GM19438 (cell line): ENCODE measurements around the gene ST3GAL4.
"Not testable (repeated sequence)": the region's sequence is repeated elsewhere in the genome, so short reads cannot be mapped to it uniquely, and the experiment has no call there.

Experiments used
- ATAC-seq: cut with Tn5 transposase; IDR thresholded peaks from one replicate; pipeline ENCODE4 v1.9.1; 2021; ENCODE audit warnings: low read depth; ENCODE audit not compliant: unreplicated experiment

The ST3GAL4 gene

DNA sequence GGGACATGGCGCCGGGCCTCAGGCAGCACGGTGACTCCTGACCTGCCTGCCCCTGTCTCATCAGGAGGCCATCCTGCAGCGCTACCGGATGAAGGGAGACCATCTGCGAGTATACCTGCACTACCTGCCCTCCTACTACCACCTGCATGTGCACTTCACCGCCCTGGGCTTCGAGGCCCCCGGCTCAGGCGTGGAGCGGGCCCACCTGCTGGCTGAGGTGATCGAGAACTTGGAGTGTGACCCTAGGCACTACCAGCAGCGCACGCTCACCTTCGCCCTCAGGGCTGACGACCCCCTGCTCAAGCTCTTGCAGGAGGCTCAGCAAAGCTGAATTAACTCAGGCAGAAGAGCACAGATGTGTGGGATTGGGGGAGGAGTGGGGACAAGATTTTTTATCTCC lies 10.2 kb upstream of the ST3GAL4 start:
- no peak for ATAC-seq

DNA sequence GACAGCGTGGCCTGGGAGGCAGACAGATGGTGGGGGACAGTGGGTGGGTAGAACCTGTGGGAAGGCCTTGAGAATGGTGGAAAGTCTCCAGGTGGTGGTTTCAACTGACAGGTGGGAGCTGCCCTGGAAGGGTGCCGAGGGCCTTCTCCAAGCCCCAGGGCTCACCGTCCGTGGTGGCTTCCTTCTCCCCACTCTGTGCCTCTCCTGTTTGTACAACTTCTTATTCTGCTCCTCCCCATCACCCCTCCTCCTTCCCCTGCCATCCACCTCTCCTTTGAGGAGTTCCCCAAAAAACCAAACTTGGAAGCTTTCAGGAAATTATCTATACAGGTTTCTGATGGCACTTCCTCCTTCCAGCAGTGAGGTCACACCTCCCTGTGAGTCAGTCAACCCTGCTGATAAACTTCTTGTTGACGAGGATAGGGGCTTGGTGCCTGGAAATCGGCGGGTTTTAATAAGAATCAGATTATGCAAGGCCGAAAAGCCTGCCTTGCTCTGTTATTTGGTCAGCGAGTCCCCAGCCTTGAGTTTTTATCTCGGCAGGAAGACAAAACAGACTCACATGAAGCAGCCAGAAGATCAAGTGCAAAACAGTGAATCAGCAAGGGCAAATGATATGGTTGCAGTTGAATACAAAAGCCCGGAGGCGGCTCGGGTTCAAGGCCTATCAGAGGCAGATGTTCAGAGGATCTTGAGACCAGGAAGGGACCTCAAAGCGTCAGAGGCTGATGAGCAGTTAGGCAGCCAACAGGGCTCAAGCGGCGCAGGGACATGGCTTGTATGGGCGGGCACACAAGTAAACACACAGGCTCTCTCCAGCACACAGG lies 9.5 kb upstream of the ST3GAL4 start:
- no peak for ATAC-seq

DNA sequence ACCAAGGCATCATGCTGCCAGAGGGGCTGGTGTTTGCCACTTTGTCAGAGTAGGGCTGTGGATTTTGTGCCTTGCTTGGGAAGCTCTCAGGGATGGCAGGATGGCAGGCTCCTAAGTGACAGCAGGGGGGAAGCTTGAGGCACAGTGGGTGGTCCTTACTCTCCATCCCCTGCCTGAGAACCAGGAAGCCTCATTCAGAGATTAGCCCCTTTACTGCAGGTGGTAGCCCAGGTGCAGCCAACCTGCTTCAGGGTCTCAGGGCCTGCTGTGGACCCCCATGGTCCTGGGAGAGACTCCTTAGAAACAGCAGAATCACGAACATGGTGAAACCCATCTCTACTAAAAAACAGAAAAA lies 8.9 kb upstream of the ST3GAL4 start:
- no peak for ATAC-seq

DNA sequence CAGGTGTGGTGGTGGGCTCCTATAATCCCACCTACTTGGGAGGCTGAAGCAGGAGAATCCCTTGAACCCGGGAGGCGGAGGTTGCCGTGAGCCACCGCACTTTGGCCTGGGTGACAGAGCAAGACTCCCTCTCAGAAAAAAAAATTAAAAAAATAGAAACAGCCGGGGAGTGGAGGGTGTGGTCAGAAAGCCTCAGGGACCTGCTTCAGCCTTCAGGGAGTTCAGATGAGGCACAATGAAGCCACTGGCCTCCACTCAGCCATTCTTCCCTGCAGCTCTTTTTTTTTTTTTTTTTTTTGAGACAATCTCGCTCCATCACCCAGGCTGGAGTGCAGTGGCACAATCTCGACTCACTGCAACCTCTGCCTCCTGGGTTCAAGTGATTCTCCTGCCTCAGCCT lies 8.5 kb upstream of the ST3GAL4 start:
- not testable (repeated sequence) for ATAC-seq

DNA sequence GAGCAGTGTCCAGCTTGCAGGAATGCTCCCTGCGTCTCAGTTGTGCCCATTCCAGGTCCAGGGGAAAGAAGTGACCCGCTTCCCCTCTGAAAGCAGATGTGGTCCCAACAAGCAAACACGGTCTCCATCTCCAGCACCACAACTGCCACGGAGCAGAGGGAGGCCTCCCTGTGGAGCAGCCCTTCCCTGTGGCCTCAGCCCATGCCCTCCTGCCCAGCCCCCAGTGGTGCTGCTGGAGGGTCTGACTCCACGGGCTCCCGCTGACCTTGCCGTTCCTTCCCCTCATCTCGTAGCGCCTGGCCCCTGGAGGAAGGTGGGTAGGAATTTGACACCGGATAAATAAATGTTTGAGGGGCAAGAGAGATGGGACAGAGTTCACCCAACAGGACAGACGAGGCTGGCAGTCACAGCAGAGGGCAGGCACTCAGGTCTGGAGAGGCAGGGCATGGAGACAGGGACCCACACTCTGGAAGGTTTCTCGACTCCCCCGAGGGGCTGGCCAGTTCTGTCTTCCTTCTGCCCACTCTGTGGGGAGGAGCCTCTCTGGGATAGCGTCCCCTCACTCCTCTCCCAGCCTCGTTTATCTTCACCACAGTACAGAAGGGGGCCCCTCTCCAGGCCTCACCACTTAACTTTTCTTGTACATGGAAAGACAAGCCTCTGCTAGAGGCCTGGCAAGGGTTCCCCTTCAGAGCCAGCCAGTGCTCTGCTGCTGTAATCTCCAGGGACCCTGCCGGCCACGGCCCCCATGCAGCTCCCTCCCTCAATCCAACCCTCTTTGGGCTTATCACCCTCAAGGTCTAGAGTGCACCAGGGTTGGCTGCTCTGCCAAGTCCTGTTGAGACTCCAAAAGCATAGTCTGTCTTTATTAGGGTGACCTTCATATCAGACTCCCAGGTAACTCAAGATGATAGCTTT lies 7.5 kb upstream of the ST3GAL4 start:
- no peak for ATAC-seq

DNA sequence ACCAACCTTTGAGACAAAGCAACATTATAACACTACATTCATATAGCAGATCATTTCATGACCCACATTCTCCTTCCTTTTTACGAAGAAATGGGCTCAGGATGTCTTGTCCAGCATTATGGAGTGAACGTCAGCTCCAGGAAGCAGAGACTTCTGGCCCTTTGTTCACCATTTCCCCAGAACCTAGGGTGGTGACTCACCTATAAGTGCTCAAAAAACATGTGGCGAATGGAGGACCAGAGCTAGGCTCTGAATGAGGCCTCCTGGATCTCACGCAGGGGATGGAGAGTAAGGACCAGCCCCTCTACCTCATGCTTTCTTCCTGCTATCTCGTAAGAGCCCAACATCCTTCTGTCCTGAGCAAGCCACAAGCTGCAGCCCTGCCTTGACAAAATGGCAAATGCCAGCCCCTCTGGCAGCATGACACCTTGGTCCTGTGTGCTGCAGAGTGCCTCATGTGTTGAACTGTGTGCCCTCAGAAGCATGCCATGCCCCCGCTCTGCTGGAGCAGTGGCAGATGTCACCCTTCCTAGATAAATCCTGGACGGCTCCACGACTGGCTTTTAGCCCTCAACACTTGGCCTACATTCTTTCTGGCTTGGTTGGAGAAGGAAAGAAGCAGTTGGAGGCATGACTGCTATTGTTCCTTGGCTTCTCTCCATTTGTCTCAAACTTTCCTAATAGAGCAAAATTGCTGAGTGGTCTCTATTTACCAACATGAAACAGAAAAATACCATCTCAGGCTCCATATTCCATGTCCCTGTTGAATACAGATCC lies 6.5 kb upstream of the ST3GAL4 start:
- ATAC-seq = no peak

DNA sequence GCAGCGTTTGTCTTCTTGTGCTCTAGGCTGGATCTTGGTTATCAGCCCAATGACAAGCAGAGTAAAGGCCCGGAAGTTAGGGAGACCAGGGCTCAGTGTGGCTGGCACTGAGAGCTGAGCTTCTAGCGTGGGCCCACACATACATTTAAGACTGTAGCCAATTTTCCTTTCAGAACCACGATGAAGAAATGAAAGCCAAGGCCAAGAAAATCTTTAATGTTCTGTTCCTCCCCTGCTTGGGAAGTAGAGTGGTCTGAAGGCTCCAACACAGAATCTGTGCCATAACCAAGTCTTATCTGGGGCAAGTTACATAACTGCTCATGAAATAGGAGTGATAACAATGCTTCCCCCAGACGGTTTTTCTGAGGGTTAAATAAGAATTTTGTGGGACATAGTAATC lies 4.7 kb upstream of the ST3GAL4 start:
- no peak for ATAC-seq

DNA sequence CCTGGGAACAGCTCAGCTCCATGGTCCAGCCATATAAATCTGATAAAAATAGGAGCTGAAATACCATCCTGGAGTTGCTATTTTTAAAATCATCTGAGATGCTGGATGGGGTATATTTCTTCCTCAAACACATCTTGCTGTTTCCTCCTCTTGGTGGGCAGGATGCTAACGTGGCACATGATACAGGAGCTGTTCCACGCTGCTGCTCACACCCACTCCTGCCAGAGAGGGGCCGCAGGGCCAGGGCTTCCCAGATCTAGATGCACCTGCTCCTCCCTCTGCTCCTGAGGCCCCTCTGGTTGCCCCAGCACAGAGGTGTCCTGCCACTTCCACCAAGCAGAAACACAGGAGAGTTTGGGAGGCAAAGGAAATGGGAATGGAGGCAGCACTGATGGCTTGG lies 3.3 kb upstream of the ST3GAL4 start:
- ATAC-seq = no peak

DNA sequence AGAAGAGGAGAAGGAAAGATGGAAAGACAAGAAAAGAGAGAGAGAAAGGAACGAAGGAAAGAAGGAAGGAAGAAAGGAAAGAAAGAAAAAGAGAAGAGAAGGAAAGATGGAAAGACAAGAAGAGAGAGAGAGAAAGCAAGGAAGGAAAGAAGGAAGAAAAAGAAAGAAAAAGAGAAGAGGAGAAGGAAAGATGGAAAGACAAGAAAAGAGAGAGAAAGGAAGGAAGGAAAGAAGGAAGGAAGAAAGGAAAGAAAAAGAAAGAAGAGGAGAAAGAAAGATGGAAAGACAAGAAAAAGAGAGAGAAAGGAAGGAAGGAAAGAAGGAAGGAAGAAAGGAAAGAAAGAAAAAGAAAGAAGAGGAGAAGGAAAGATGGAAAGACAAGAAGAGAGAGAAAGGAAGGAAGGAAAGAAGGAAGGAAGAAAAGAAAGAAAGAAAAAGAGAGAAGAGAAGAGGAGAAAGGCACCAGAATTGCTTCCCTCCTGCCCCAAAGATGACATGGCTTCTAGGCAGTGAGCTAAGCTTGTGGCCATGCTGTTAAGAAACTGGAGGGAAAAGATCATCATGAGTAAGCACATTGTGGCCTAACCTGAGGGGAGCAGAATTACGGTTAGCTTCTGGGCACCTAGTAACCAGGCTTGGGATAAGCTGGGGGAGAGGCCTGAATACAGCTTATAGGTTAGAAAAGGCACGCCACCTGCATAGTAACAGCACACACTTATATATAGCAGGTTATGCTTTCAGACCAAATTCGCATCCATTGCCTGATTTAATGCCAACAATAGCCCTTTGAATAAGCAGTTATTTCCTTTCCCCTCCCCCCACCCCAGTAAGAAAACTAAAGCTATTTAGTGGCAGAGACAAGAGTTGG lies 2.3 kb upstream of the ST3GAL4 start:
- ATAC-seq = no peak

DNA sequence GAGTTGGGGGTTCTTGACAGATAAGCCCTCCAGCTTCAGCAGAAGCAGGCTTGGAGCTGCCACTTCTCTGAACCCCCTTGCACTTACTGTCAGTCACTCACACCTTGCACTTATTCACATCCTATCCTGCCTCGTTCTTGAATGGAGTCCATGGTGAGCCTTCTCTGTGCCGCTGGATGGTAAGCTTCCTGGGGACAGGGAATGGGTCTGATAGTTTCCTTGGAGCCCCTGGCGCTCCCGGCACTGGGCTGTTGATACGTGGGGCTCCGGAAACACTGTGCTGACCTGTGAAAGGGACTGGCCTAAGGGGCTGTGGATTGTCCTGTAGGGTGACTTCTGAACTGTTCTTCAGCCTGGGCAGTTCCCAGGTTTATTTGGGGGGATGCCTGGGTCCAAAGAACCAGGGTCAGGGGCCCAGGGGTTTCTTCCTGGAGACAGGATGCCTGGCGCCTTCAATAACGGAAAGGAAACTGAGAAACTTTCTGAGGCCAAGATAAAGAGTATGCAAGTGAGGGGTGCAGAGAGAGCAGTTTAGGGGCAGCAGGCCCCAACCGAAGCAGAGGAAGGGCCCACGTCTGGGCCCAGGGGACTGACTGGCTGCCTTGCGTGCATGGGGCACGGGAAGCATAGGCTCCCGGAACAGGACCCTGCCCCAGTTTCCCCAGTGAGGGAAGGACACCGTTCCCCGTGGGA lies 709 bp upstream of the ST3GAL4 start:
- ATAC-seq = peak; percentile 53

DNA sequence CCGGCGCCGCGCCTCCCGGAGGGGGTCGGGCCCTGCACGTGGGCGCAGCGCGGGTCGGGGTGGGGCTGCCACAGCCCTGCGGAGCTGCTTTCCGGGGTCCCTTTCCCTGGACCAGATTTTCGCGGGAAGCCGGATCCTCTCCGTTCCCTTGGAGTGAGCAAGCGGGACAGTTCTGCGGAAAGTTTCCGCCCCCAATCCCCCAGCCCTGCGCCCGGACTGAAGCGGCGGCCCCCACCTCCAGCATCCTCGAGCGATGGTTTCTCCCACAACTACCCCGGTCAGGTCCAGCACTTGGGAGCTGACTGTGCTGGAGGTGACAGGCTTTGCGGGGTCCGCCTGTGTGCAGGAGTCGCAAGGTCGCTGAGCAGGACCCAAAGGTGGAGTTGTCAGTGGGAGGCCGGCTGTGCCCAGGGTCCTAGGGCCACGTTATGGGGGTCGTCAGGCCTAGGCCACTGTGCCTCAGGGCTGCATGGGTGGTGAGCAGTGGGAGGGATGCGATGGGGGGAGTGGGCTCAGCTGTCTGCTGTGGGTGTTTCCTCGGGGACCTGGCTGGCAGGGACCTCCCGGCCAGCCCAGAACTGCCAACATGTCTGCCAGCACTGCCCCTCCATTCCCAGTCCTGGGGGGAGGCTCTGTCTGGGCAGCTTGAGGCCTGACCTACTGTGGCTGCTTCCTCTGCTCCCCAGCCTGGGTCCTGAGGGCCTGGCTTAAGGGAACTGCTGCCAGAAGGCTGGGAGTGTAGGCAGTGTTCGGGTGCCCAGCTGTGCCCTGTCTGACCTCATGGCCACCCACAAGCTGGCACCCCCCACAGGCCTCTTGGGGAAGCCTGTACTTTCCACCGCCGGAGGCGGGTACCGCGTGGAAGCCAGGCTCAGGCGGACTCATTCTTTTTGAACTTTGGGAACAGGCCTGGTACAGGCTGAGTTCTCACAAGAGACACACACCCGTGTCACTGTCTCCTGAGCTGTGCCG lies 726 bp downstream of the ST3GAL4 start:
- peak; percentile 4 for ATAC-seq

DNA sequence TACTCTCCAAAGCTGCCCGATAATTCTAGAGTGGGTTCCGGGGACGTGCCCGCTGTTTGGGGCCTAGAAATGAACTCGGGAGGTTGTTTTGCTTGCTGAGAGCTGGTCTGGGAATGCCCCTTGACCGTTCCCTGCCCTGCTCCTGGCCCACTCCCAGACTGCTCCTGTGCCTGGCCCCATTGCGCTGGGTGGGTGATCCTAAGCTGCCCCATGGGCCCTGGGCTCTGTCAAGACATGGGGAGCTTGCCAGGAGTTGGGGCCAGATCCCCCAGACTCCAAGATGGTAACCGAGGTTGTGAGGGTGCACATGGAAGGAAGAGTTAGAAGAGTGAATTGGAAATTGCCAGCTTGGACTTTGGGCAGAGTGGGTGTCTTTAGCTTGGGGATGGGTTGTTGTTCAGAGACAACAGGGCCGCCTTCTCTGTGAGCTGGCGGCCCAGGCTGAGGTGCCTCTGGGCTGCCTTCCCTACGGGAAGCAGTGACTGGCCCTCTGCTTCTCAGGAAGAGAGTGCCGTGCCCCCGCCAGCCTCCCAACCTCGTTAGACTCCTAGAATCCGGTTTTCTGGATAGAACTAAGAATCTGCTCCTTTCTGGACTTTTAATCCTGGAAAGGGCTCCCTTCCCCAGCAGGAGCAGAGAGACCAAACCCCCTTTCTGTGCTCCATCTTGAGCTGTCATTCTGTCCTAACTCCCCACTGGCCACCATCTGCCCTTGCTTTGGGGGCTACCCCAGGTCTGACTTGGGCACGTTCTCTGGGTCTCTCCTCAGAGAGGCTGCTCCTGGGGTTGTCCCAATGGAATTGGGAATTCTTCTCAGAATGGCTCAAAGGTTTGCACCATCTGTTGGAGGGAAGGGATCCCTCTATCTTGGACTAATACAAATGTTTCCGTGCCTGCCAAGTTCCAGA lies 1.8 kb downstream of the ST3GAL4 start:
- no peak for ATAC-seq

DNA sequence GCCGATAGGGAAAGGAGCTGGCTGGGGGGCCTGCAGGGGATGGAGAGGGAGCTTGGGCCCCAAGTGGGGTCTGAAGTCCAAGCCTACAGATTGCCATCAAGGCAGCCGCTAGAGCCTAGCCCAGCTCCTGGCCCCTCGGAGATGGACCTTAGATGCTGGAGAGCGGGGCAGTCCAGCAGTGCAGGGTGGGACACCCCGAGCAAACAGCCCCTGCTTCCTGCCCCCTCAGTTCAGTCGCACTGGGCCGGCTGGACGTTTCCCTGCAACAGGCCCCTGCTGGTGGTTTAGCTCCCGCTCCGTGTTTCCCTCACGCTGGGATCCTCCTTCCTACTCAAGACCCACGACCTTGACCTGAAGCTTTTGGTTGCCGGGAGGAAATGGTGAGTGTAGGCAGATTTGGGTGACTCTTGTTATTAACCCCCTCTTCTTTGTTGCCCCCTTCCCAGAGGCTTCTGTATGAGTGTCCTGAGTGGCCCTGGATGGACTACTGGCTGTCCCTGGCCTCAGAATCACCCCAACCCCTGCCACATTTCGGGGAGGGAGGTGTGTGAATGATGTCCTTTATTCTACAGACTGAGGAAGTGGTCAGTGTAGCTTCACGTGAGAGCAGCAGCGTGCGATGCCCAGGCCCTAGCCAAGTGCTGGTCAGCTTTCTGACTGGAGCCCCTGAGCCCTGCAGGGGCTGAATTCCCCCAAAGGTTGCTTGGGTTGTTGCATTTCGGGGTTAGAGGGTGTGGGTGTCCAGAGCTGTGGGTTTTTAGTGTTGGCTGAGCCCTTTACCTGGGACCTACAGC lies 2.7 kb downstream of the ST3GAL4 start:
- no peak for ATAC-seq

DNA sequence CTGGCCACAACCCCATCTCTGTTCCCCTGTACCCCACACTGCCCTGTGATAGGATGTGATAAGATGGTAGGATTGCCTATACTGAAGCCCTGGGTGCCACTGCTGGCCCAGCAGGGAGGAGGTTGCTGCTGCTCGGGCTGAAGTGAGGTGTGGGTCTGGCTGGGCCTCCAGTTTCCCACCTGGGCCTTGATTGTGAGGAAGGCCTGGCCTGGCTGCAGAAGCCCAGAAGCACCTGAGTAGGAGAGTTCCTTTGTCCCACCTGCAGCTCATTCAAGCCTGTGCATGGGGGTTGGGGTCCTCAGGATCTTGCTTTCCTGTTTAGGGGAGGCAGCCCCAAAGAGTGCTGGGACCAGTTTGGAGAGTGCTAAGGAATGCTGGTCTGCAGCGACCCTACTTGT lies 3.3 kb downstream of the ST3GAL4 start:
- no peak for ATAC-seq

DNA sequence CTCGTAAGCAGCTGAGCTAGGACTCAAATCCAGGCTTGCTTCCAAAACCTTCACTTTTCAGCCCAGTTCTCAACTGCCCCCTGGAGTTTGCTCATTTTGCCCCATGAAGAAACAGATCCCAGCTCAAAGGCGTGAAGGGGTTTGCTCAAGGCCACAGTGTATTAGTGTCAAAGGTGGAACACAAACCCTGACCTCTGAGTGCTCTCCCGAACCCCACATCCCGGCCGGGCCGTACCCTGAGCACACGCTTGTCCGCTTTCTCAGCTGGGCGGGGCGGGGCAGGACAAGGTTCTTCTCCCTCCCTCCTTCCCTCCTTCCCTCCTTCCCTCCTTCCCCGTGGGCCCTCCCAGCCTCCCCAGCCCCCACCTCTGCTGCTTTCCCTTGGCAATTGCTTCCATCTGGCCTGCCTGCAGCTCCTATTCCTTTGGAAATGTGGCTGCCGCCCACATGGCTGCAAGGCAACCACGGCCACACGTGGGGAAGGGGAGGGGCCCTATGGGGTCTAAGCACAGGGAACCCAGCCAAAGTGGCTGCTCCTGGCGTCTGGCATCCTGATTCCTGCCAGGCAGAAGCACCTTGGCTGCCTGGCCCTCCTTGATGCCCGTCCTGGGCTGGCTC lies 4.1 kb downstream of the ST3GAL4 start:
- ATAC-seq = no peak

DNA sequence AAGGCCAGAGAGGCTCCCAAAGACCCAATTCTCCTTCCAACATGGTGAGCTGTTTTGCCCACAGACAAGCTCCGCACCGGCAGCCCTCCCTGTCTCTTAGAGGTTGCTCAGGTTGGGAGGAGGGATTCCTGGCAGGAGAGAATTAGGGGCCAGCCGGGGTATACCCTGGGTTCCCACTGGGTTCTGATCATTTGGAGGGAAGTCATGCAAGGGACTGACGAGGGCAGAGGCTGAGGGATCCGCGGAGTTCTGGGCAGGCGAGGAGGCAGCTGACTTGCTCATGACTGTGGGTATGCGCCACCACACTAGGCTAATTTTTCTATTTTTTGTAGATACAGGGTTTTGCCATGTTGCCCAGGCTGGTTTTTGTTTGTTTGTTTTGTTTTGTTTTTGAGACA lies 4.6 kb downstream of the ST3GAL4 start:
- ATAC-seq = no peak
